ENCODE measurements around the gene ITPKB.

Gene ITPKB

GRCh38 chr1:226586650-226587422 lies 152.2 kb downstream of the ITPKB start:
- in situ Hi-C loops (cut with MboI; ENCODE audit: low sequenced_read_pairs) = no loop called here
- H3K4me3 ChIP-seq = no peak overlapping the region
- no peak for DNase-seq (ENCODE audit: low spot score in 2 of 2)
- no peaks in the 10 kb centered on the region for H3K36me3 ChIP-seq (replicated peaks)
- H3K9me3 ChIP-seq = no peaks in the 10 kb centered on the region
- H3K27me3 ChIP-seq (ENCODE audit: low read depth) = no peaks in the 10 kb centered on the region
- H3K4me1 ChIP-seq = no peaks in the 10 kb centered on the region

GRCh38 chr1:226586116-226586515 lies 153.0 kb downstream of the ITPKB start:
- Histone ChIP-seq H3K4me3 (no peak overlapping the region), H3K36me3 (replicated peaks) (no peaks in the 10 kb centered on the region), H3K27me3 (ENCODE audit: low read depth) (no peaks in the 10 kb centered on the region), H3K4me1 (no peaks in the 10 kb centered on the region), H3K9me3 (no peaks in the 10 kb centered on the region)
- in situ Hi-C loops (cut with MboI; ENCODE audit: low sequenced_read_pairs) = no loop called here
- DNase-seq (ENCODE audit: low spot score in 2 of 2) = no peak

GRCh38 chr1:226584164-226584563 lies 154.9 kb downstream of the ITPKB start:
- Histone ChIP-seq H3K4me1 (no peaks in the 10 kb centered on the region), H3K9me3 (no peaks in the 10 kb centered on the region), H3K36me3 (replicated peaks) (no peaks in the 10 kb centered on the region), H3K27me3 (ENCODE audit: low read depth) (no peaks in the 10 kb centered on the region), H3K4me3 (no peak overlapping the region)
- in situ Hi-C loops (cut with MboI; ENCODE audit: low sequenced_read_pairs) = no loop called here
- DNase-seq (ENCODE audit: low spot score in 2 of 2) = no peak

- Histone ChIP-seq H3K4me1 (no peaks in the 10 kb centered on the region), H3K36me3 (replicated peaks) (no peaks in the 10 kb centered on the region), H3K27me3 (ENCODE audit: low read depth) (no peaks in the 10 kb centered on the region), H3K9me3 (no peaks in the 10 kb centered on the region), H3K4me3 (no peak overlapping the region)
- in situ Hi-C loops (cut with MboI; ENCODE audit: low sequenced_read_pairs) = no loop called here
- no peak for DNase-seq (ENCODE audit: low spot score in 2 of 2)
Observed at GRCh38 chr1:226582966-226583365, 156.1 kb downstream of the ITPKB start.

All from HAP-1 (cell line).